Calu3 (cell line): ENCODE data around the gene HLA-DOB. TPM values are rescaled to one million over a fixed set of nuclear protein-coding genes. Genes with fewer than 3 reads are reported as not detected.

ENCODE experiments used
- BruUV-seq: library from RNA; stranded (reverse); fragments of 400-500 nt; replicated peaks from 2 replicates; lab custom pipeline; 2021; lab: Mats Ljungman, UMichigan
- CTCF ChIA-PET: fragments of 300-600 bp; sonication (Branson Sonifier 250); formaldehyde crosslinking; loops from one replicate; lab custom pipeline; 2022; ENCODE audit warnings: antibody characterized with exemption; lab: Charles Lee
- DNase-seq: peaks from one replicate; pipeline ENCODE4 v3.0.0; 2022
- H3K27ac Mint-ChIP-seq: one replicate; pipeline ENCODE4 v1.8.0; 2022; ENCODE audit warnings: mixed read lengths; ENCODE audit not compliant: unreplicated experiment
- H3K27me3 Mint-ChIP-seq: one replicate; pipeline ENCODE4 v1.8.0; 2022; ENCODE audit warnings: mixed read lengths; ENCODE audit not compliant: unreplicated experiment
- H3K36me3 Mint-ChIP-seq: one replicate; pipeline ENCODE4 v1.8.0; 2022; ENCODE audit warnings: mild to moderate bottlenecking, moderate library complexity, mixed read lengths; ENCODE audit not compliant: insufficient read depth, unreplicated experiment
- H3K4me1 Mint-ChIP-seq: one replicate; pipeline ENCODE4 v1.8.0; 2022; ENCODE audit warnings: mild to moderate bottlenecking, low read depth, mixed read lengths; ENCODE audit not compliant: unreplicated experiment
- H3K4me3 Mint-ChIP-seq: one replicate; pipeline ENCODE4 v1.8.0; 2022; ENCODE audit warnings: mild to moderate bottlenecking, low read depth, moderate library complexity, mixed read lengths; ENCODE audit not compliant: unreplicated experiment
- H3K9me3 Mint-ChIP-seq: one replicate; pipeline ENCODE4 v1.8.0; 2022; ENCODE audit warnings: low read depth, mixed read lengths; ENCODE audit not compliant: unreplicated experiment
- CTCF ChIP-seq: fragments of 200-600 bp; IDR thresholded peaks from one replicate; pipeline ENCODE4 v1.8.0; 2022; ENCODE audit warnings: antibody characterized with exemption; ENCODE audit not compliant: unreplicated experiment
- intact Hi-C: fragments of 100-400 bp; cut with micrococcal nuclease; formaldehyde crosslinking; loops from one replicate; pipeline ENCODE4 v1.10.0; 2022; ENCODE audit not compliant: unreplicated experiment
- total RNA-seq: library from RNA; stranded (reverse); gene quantifications from 2 replicates; pipeline ENCODE4 v1.2.3, GENCODE V29; 2022

The HLA-DOB gene
- total RNA-seq, 1 experiment from 2014 or later: 0.97 TPM

- peaks cover 28% of the 10 kb centered on the region for H3K36me3 Mint-ChIP-seq
- intact Hi-C loops: no loop called here
- TF ChIP-seq CTCF: no peak
- H3K27me3 Mint-ChIP-seq: no peaks in the 10 kb centered on the region
- no peak overlapping the region for H3K4me3 Mint-ChIP-seq
- H3K9me3 Mint-ChIP-seq: no peaks in the 10 kb centered on the region
- no peak for DNase-seq
- TSS peak; percentile 1 for BruUV-seq
- peaks cover 13% of the 10 kb centered on the region for H3K4me1 Mint-ChIP-seq
- H3K27ac Mint-ChIP-seq: no peak overlapping the region
- CTCF ChIA-PET: no interaction called here
These were observed 16.9 kb upstream of the HLA-DOB start for GRCh38 chr6:32833664-32834063.

- DNase-seq: no peak
- Mint-ChIP-seq H3K27ac (no peak overlapping the region), H3K4me3 (no peak overlapping the region), H3K36me3 (peaks cover 18% of the 10 kb centered on the region), H3K4me1 (peaks cover 12% of the 10 kb centered on the region), H3K27me3 (no peaks in the 10 kb centered on the region), H3K9me3 (no peaks in the 10 kb centered on the region)
- no TSS peak for BruUV-seq
- no peak for TF ChIP-seq CTCF
- CTCF ChIA-PET: no interaction called here
- intact Hi-C loops: no loop called here
These were observed 15.7 kb upstream of the HLA-DOB start for GRCh38 chr6:32832535-32832934.

- Mint-ChIP-seq H3K36me3 (peaks cover 15% of the 10 kb centered on the region), H3K4me3 (no peak overlapping the region), H3K27me3 (no peaks in the 10 kb centered on the region), H3K27ac (no peak overlapping the region), H3K4me1 (no peaks in the 10 kb centered on the region), H3K9me3 (no peaks in the 10 kb centered on the region)
- TF ChIP-seq CTCF: no peak
- no peak for DNase-seq
- BruUV-seq: no TSS peak
- intact Hi-C loops: no loop called here
- CTCF ChIA-PET: no interaction called here
These were observed 14.1 kb upstream of the HLA-DOB start for GRCh38 chr6:32830936-32831335.

- no peak for TF ChIP-seq CTCF
- H3K27me3 Mint-ChIP-seq: no peaks in the 10 kb centered on the region
- no peak overlapping the region for H3K27ac Mint-ChIP-seq
- CTCF ChIA-PET: no interaction called here
- H3K9me3 Mint-ChIP-seq: no peaks in the 10 kb centered on the region
- peaks cover 10% of the 10 kb centered on the region for H3K36me3 Mint-ChIP-seq
- H3K4me1 Mint-ChIP-seq: no peaks in the 10 kb centered on the region
- BruUV-seq: no TSS peak
- no peak for DNase-seq
- H3K4me3 Mint-ChIP-seq: no peak overlapping the region
- intact Hi-C loops: no loop called here
These were observed 13.2 kb upstream of the HLA-DOB start for GRCh38 chr6:32830017-32830416.
